ENCODE measurements around the gene SORCS2.

The SORCS2 gene

GRCh38 chr4:7700665-7701064 lies 508.3 kb downstream of the SORCS2 start:
- TF ChIP-seq CTCF (IDR thresholded peaks at IDR 0.05; ENCODE audit: low read depth, low read length), result no peak
- no peak for DNase-seq (ENCODE audit: extremely low read depth, low read depth)

- no peak for DNase-seq (ENCODE audit: extremely low read depth, low read depth)
- no peak for TF ChIP-seq CTCF (IDR thresholded peaks at IDR 0.05; ENCODE audit: low read depth, low read length)
Measured at GRCh38 chr4:7701866-7702649, 509.7 kb downstream of the SORCS2 start.

DNA sequence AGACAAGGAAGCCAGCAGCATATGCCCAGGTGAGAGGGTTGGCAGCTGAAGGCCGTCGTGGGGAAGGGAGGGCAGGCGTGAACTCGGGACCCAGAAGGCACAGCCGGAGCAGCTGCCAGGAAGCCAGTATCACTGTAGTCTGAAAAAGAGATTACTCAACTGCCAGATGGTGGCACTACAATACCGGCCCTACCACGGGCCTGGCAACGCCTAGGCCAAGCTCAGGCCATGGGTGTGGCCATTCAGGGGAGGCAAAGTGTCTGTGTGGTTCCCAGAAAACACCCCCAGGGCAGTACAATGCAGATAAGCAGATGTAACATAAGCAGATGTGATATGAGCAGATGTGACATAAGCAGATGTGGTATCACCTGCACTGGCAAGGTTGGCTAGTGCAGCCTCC lies 511.4 kb downstream of the SORCS2 start:
- DNase-seq (ENCODE audit: extremely low read depth, low read depth), result no peak
- TF ChIP-seq CTCF (IDR thresholded peaks at IDR 0.05; ENCODE audit: low read depth, low read length), result no peak

GRCh38 chr4:7704091-7704490 lies 511.8 kb downstream of the SORCS2 start:
- DNase-seq (ENCODE audit: extremely low read depth, low read depth), result no peak
- TF ChIP-seq CTCF (IDR thresholded peaks at IDR 0.05; ENCODE audit: low read depth, low read length), result no peak

GRCh38 chr4:7704625-7705024 lies 512.3 kb downstream of the SORCS2 start:
- DNase-seq (ENCODE audit: extremely low read depth, low read depth), result no peak
- no peak for TF ChIP-seq CTCF (IDR thresholded peaks at IDR 0.05; ENCODE audit: low read depth, low read length)

DNA sequence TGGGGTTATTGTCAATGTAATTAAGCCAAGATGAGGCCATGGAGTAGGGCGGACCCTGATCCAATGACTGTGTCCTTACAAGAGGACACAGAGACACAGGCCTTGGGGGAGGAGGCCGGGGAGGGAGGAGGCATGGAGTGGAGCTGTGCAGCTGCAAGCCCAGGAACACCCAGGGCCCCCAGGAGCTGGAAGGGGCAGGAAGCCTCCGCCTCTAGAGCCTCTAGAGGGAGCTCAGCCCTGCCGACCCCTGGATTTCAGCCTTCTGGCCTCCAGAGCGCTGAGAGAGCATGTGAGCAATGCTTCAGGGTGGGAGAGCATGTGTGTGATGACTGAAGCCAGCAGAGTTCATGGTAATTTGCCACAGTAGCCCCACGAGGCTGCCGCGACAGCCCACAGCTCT lies 512.7 kb downstream of the SORCS2 start:
- TF ChIP-seq CTCF (IDR thresholded peaks at IDR 0.05; ENCODE audit: low read depth, low read length), result no peak; the same call in 1 of the 2 replicates
- DNase-seq (ENCODE audit: extremely low read depth, low read depth), result no peak

DNA sequence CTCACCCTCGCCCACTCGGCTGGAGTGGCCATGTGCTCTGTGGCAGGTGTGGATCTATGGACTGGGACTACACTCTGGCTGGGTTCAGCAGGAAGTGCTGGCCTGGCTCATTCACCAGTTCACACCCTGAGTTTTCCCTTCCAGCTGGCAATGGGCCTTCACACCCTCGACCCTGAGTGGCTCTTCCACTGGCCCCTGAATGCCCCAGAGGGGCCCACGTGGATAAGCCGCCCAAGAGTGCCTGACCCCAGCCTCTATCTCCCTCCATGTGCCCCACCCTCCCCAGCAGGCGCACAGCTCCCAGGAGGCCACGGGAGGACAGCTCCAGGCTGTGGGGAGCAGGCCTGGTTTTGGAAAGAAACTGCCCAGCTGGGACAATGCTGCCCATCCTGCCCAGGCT lies 513.3 kb downstream of the SORCS2 start:
- no peak for TF ChIP-seq CTCF (IDR thresholded peaks at IDR 0.05; ENCODE audit: low read depth, low read length)
- no peak for DNase-seq (ENCODE audit: extremely low read depth, low read depth)

Data from AG09319 (cell line).